Activated naive CD4-positive, alpha-beta T cell (primary cell): ENCODE results near the gene DPF1.

Source experiments
- DNase-seq, 4 experiments: peaks; one replicate each; lab custom pipeline; 2025; lab: John Stamatoyannopoulos, UW

DPF1 gene

DNA sequence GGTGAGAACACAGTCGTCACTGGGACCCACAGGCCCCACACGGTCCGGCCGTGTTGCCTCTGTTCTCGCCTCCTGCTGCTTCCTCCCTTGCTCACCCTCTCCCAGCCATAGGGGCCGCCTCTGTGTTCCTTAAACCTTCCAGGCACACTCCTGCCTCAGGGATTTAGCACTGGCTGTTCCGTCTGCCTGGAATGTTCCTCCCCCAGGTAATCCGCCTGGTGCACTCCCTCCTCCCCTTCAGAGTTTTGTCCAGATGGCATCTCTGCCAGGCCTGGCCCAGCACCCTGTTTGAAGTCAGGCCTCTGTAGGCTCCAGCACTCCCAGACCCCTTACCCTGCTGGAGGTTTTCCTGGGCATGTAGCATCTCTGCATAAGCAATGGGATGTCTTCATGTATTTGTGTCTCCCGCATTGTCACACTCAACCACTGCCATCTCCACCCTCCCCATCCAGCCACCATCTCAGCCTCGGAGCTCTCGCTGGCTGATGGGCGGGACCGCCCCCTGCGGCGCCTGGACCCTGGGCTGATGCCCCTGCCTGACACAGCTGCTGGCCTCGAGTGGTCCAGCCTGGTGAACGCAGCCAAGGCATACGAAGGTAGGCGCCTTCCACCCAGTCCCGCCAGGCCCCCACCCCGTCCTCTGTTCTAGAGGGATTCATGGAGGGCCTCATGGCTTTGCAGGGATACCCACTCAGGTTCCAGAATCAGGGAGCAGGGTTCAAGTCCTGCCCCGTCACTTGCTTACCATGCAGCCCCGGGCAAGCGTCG lies 25.9 kb downstream of the DPF1 start:
- DNase-seq, result no peak

DNA sequence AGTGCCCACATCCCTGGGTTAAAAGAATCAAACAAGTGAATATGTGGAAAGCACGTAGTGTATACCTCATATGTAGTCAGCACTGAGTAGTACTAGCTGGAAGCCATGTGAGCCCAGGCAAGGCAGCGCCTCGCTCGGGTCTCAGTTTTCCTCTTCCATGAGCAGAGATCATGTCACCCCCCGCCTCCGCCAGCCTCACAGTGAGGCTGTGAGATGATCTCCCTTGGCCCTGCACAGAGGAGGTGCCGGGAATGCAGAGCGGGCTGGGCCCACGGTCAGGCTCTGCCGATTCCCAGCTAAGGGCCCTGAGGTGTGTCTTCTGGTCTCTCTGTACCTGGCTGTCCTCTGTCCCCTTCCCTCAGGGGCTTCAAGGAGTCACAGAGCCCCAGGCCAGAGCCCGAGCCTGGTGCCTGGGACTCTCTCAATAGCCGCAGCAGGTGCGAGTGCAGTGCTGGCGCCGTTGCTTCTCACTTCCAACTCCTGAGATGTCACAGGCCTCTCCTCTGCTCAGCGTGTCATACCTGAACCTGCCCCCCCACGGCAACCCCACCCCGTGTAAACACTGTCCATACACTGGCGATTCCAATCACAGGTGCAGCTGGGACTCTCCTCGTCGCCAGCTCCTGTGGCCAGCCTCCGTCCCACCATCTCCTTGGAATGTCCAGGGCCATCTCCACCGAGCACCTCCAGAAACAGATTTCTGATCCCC lies 26.9 kb downstream of the DPF1 start:
- DNase-seq, result no peak

DNA sequence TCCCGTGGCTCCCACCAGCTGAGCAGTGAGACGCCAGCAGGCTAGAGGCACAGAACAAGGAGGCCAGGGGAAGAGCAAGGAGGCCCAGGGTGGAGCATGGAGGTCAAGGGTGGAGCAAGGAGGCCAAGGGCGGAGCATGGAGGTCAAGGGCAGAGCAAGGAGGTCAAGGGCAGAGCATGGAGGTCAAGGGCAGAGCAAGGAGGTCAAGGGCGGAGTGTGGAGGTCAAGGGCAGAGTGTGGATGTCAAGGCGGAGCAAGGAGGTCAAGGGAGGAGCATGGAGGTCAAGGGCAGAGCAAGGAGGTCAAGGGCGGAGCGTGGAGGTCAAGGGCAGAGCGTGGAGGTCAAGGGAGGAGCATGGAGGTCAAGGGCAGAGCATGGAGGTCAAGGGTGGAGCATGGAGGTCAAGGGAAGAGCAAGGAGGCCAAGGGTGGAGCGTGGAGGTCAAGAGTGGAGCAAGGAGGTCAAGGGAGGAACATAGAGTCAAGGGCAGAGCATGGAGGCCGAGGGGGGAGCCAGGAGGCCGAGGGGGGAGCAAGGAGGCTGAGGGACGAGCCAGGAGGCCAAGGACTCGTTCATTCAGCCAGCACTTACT lies 27.7 kb downstream of the DPF1 start:
- DNase-seq, result no peak

DNA sequence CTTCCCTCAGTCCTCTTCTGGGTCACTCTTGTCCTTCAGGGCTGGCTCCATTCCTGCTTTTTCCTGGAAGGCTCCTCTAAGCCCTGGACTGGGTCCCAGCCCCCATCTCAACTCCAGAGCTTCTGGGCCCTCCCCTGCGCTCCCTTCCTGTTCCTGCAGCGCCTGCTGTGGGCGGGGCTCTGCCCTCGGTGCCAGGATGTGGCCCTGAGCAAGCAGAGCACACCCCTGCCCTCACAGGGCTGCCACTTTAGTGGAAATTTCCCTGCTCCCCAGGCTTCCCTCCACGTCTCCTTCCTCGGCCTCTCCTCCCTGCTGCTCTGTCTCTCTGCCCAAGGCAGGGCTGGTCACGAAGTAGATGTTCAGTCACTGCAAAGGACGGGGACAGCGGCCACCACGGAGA lies 28.8 kb downstream of the DPF1 start:
- no peak for DNase-seq

GRCh38 chr19:38194061-38194701 lies 29.8 kb downstream of the DPF1 start:
- DNase-seq, result no peak

DNA sequence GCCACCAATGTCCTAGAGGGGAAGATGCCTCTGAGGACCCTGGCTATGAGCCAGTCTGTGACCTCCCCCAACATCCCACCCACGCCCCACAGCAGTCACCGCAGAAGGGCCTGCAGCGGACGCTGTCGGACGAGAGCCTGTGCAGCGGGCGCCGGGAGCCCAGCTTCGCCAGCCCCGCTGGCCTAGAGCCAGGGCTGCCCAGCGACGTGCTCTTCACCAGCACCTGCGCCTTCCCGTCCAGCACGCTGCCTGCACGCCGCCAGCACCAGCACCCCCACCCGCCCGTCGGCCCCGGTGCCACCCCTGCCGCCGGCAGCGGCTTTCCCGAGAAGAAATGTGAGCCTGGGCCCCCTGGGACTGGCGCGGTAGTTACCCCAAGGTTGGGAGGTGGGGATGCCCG lies 30.6 kb downstream of the DPF1 start:
- DNase-seq, result no peak

DNA sequence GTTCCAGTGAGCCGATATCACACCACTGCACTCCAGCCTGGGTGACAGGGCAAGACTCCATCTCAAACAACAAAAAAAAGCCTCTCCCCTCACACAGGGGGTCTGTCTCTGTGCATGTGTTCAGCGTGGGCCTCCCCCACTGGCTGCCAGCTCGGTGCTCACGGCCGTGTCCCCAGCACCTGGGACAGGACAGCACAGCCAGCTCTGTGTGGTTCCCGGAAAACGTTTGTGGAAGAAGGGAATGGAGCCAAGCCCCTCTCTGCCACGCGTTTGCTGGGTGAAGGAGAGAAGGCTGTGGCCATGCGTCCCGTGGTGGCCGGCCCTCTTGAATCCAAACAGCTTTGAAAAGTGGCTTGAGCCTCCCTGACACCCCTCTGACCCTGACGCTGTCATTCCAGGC lies 32.3 kb downstream of the DPF1 start:
- DNase-seq, result no peak

DNA sequence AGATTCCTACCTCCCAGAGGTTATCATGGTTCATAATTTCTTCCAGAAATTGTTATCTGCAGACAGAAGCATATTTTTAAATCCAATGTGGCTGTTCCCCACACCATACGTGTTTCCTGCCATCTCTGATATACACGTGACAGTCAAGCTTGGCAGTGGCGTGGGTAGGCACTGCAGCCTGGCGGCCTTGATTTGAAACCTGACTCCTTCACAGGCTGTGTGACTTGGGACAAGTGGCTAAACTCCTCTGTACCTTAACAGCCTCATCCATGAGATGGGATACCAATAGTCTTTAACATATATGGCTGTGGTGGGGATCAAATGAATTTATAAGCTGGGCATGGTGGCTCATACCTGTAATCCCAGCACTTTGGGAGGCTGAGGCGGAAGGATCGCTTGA lies 33.2 kb downstream of the DPF1 start:
- no peak for DNase-seq

- DNase-seq, result no peak
Observed at GRCh38 chr19:38190061-38190460, 34.0 kb downstream of the DPF1 start.

GRCh38 chr19:38185562-38185961 lies 38.5 kb downstream of the DPF1 start:
- DNase-seq, result no peak

GRCh38 chr19:38184815-38185214 lies 39.2 kb downstream of the DPF1 start:
- DNase-seq, result no peak

- DNase-seq, result no peak
Observed at GRCh38 chr19:38183251-38183897, 40.6 kb downstream of the DPF1 start.

GRCh38 chr19:38182536-38183210 lies 41.3 kb downstream of the DPF1 start:
- DNase-seq, result no peak

GRCh38 chr19:38180071-38180470 lies 44.0 kb downstream of the DPF1 start:
- no peak for DNase-seq

GRCh38 chr19:38175422-38175821 lies 48.6 kb downstream of the DPF1 start:
- no peak for DNase-seq

DNA sequence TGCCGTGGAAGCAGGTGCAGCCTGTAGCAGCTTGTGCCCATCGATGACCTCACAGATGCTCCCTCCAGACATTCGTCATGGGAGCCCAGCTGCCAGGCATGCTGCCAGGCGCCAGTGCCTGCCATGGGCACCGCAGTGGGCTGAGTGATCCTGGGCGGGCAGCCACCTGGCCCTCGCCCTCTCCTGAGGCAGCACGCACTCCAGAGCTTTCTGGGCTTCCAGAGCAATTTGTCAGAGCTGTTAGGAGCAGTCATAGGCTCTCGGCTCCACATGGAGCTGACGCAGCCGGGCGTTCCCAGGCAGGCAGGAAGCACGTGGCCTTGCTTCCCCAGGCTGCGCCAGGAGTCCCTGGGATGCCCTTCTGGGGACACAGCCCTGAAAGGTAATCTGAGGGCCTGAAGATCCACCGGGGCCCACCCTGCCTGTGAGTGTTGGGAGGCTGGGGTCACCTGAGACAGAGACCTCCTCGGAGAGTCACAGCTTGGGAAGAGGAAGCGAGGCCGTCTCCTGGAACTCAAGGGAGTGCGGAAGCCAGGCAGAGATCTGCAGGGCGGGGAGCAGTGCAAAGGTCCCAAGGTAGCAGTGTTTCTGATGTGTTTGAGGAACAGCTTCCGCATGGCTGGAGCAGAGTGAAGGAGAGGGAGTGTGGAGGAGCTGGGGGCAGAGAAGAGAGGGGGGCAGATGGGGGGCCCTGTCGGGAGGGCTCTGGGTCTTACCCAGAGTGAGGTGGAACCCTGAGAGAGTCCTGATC lies 50.6 kb downstream of the DPF1 start:
- no peak for DNase-seq

- no peak for DNase-seq
Observed at GRCh38 chr19:38172001-38172400, 52.0 kb downstream of the DPF1 start.

DNA sequence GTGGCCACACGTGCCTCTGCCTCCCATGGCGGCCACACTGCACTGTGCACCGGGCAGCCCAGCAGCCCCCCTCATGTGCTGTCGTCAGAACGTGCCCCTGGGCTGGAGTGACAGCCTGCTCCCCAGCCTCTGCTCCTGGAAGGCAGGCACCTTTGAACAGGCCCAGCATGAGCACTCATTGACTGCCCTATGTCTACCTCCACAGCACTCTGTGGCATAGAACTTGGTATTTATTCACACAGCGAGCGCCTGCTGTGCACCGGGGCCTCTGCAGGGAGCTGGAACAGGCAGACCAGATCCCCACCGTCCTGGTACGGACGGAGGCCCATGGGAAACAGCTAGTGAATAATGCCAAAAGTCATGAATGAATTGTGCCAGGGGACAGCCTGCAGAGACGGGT lies 53.7 kb downstream of the DPF1 start:
- no peak for DNase-seq

DNA sequence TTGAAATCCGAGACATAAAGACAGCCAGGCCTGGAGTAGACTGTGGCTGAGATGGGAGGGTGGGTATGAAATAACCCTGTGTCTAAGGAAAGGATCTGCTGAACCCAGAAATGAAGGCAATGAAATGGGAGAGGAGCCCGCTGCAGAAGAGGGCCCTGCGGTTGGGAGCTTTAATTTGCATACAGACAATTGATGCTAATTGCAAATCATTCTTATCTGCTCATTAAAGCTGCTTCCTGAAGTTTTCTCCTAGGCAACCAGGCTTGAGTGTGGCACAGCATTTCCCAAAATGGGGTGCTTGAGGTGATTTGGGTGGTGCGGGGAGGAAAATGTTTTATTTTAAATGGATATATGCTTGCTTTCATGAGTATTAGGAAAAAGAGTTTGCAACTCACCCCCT lies 55.4 kb downstream of the DPF1 start:
- no peak for DNase-seq

DNA sequence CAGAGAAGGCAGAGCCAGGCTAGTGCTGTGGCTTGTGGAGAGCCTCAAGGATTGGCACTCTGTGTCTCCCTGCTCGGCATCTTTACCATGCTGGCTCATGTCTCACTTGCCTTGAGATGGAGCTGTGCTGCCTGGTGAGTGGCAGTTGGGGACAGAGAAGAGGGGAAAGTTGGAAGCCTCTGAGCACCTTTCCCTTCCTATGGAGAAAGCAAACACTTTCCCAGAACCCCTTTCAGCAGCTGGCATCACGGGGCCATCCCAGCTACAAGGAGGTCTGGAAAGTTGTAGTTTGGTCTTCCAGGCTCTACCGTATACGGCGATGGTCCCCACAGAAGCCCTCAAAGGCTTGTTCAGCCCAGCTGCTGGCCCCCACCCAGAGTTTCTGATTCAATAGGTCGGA lies 58.7 kb downstream of the DPF1 start:
- DNase-seq, result no peak

DNA sequence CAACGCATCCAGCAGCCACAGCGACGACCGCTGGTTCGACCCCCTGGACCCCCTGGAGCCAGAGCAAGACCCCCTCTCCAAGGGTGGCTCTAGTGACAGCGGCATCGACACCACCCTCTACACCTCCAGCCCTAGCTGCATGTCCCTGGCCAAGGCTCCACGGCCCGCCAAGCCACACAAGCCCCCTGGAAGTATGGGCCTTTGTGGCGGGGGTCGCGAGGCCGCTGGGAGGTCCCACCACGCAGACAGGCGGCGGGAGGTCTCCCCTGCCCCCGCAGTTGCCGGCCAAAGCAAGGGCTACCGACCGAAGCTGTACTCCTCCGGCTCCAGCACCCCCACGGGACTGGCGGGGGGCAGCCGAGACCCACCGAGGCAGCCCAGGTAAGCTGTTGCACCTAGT lies 59.5 kb downstream of the DPF1 start:
- no peak for DNase-seq
